ENCODE data around the gene ZNF516. TPM values are rescaled to one million over a fixed set of nuclear protein-coding genes. Genes with fewer than 3 reads are reported as not detected.

Gene ZNF516
- total RNA-seq, 1 experiment from 2014 or later, result 22.6 TPM

- no peak overlapping the region for H4K8ac ChIP-seq (replicated peaks; ENCODE audit: insufficient read length, low read depth, low read length)
- no peaks in the 10 kb centered on the region for H3K27me3 ChIP-seq (ENCODE audit: insufficient read depth, low read length)
- no peak overlapping the region for H3K18ac ChIP-seq (ENCODE audit: insufficient read length, low read depth, low read length)
- H3K4ac ChIP-seq (ENCODE audit: low read depth, low read length), result no peak overlapping the region
- H3K79me1 ChIP-seq (ENCODE audit: insufficient read depth, low read depth, low read length, poor library complexity, severe bottlenecking), result no peaks in the 10 kb centered on the region
- no peaks in the 10 kb centered on the region for H3K9me3 Mint-ChIP-seq
- no peak overlapping the region for H3K4me3 Mint-ChIP-seq
- no peak overlapping the region for H3K9ac ChIP-seq (ENCODE audit: extremely low read depth, insufficient read length, low read length)
- no peak overlapping the region for H3K27ac ChIP-seq (ENCODE audit: insufficient read length, low read depth, low read length)
- H2BK12ac ChIP-seq (ENCODE audit: insufficient read length, low read depth, low read length), result no peak overlapping the region
- H3K23ac ChIP-seq (ENCODE audit: insufficient read length, low read depth, low read length), result no peak overlapping the region
- H2AK5ac ChIP-seq (ENCODE audit: insufficient read length, low read length), result no peak overlapping the region
- peaks cover 0 to 16% (median 5%) of the 10 kb centered on the region in 3 experiments; a peak in 4 of 7 replicates for H3K36me3 Mint-ChIP-seq (ENCODE audit: insufficient read depth in 1 of 3, low read depth in 3 of 3)
- H2BK120ac ChIP-seq (ENCODE audit: low read depth, low read length, poor library complexity, severe bottlenecking), result no peak overlapping the region
- TF ChIP-seq CTCF (conservative IDR thresholded peaks at IDR 0.05), result no peak
- no peaks in the 10 kb centered on the region for H3K23me2 ChIP-seq (ENCODE audit: insufficient read length, low read depth, low read length, poor library complexity, severe bottlenecking)
- H2BK5ac ChIP-seq (ENCODE audit: insufficient read length, low read length), result no peak overlapping the region
- no peak overlapping the region for H2AFZ ChIP-seq (ENCODE audit: low read length)
- WGBS (ENCODE audit: extremely low coverage, insufficient read length, low lambda C conversion rate), result no CpG with 5 or more reads among the region's 10 CpGs
- no peak overlapping the region for H3K56ac ChIP-seq (ENCODE audit: insufficient read length, low read depth, low read length)
- no peak overlapping the region for H4K91ac ChIP-seq (ENCODE audit: insufficient read length, low read depth, low read length)
- H3K27ac Mint-ChIP-seq, result peak overlapping the region in 1 of 3 experiments; percentile 24; a peak in 1 of 7 replicates
- peaks cover 10 to 14% of the 10 kb centered on the region in 2 experiments for H3K4me1 Mint-ChIP-seq
- H3T11ph ChIP-seq (ENCODE audit: low read length), result no peak overlapping the region
- no peak for DNase-seq
- H3K27me3 Mint-ChIP-seq (ENCODE audit: low read depth), result no peaks in the 10 kb centered on the region
- H4K20me1 ChIP-seq (ENCODE audit: control insufficient read depth, insufficient read depth, insufficient read length), result no peaks in the 10 kb centered on the region
- H3K9me3 ChIP-seq (ENCODE audit: control insufficient read depth, low read depth, low read length), result no peaks in the 10 kb centered on the region
- H4K5ac ChIP-seq (ENCODE audit: insufficient read length, low read depth, low read length), result no peak overlapping the region
- no peak overlapping the region for H2BK15ac ChIP-seq (ENCODE audit: low read depth, low read length)
- H2BK20ac ChIP-seq (ENCODE audit: low read depth, low read length, poor library complexity, severe bottlenecking), result no peak overlapping the region
- H3K79me2 ChIP-seq (ENCODE audit: insufficient read depth, low read length), result no peaks in the 10 kb centered on the region
- H3K4me1 ChIP-seq (ENCODE audit: insufficient read depth, low read length), result no peaks in the 10 kb centered on the region
- H3K14ac ChIP-seq (ENCODE audit: insufficient read depth, low read length), result no peak overlapping the region
- no peak overlapping the region for H3K4me2 ChIP-seq (ENCODE audit: insufficient read depth, insufficient read length, low read length)
Observed at GRCh38 chr18:76432274-76432755, 62.7 kb downstream of the ZNF516 start.

Measured in H9 (cell line).